Dendritic cell treated with granulocyte-macrophage colony-stimulating factor and Interleukin-4, amounts not matched to agents 40 ng/mL and 50 ng/mL, for 4 days (primary cell): ENCODE data around the gene OPTN.
"Not testable (repeated sequence)": the region's sequence is repeated elsewhere in the genome, so short reads cannot be mapped to it uniquely, and the experiment has no call there.

ENCODE experiments used
- H3K27ac Mint-ChIP-seq: one replicate; pipeline ENCODE4 v1.8.0; 2022; ENCODE audit warnings: mild to moderate bottlenecking, mixed read lengths
- H3K27me3 Mint-ChIP-seq: one replicate; pipeline ENCODE4 v1.8.0; 2022; ENCODE audit warnings: mild to moderate bottlenecking, mixed read lengths
- H3K36me3 Mint-ChIP-seq: one replicate; pipeline ENCODE4 v1.8.0; 2022; ENCODE audit warnings: low read depth, mixed read lengths
- H3K4me1 Mint-ChIP-seq: one replicate; pipeline ENCODE4 v1.8.0; 2022; ENCODE audit warnings: low read depth, mixed read lengths
- H3K4me3 Mint-ChIP-seq: one replicate; pipeline ENCODE4 v1.8.0; 2022; ENCODE audit warnings: mild to moderate bottlenecking, moderate library complexity, mixed read lengths
- H3K9me3 Mint-ChIP-seq: one replicate; pipeline ENCODE4 v1.8.0; 2022; ENCODE audit warnings: mixed read lengths
- intact Hi-C: fragments of 100-400 bp; cut with micrococcal nuclease; formaldehyde crosslinking; loops from one replicate; pipeline ENCODE4 v1.15.0; 2022

The OPTN gene

DNA sequence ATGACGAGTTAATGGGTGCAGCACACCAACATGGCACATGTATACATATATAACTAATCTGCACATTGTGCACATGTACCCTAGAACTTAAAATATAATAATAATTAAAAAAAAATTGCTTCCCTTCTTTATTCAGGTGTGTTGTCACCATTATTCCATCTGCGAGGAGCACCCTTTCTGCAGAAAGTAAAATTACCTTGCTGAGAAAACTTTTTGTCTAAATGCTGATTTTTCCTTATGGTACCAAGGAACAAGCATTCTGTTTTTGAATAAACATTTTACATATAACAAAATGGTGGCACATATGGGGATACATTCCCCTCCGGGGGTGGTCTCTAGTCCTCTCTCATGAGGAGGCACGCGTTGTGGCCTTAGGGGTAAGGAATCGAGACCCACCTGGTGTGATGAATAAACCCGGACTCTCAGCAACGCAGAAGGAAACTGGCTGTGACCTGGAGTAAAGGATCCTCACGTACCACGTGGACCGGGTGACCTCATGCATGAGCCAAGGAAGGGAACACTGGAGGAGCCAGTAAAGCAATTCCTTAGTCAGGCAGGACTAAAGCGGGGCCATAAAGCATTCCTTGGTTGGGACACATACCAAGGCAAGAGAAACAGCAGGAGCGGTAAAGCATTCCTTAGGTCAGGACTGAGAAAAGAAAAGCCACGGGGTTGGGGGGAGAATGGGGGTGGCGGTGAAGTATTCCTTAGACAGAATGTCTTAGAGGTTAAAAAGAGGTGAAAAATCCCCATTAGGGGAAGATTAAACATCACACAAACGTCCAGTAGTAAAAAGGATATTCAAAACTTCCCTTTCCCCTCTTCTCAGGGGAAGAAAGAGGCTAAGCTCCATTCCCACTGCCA lies 20.8 kb upstream of the OPTN start:
- Mint-ChIP-seq H3K27me3 (peaks cover 5% of the 10 kb centered on the region), H3K36me3 (no peaks in the 10 kb centered on the region), H3K27ac (no peak overlapping the region), H3K9me3 (peaks cover 56% of the 10 kb centered on the region), H3K4me1 (peaks cover 15% of the 10 kb centered on the region), H3K4me3 (no peak overlapping the region)
- intact Hi-C loops = no loop called here

DNA sequence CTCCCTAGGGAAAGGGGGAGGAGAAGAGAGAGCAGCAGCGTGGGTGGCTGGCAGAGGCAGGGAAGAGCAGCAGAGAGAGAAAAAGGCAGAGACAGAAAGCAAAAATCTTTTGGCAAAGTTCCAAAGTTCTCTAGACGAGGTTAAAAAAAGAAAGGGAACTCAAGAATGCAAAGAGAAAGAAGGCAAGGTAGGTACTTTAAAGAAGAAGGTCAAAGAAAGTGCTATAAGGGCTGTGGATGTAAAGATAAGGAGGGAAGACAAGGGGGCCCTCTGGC lies 20.2 kb upstream of the OPTN start:
- no peaks in the 10 kb centered on the region for H3K36me3 Mint-ChIP-seq
- H3K27me3 Mint-ChIP-seq = peaks cover 2% of the 10 kb centered on the region

DNA sequence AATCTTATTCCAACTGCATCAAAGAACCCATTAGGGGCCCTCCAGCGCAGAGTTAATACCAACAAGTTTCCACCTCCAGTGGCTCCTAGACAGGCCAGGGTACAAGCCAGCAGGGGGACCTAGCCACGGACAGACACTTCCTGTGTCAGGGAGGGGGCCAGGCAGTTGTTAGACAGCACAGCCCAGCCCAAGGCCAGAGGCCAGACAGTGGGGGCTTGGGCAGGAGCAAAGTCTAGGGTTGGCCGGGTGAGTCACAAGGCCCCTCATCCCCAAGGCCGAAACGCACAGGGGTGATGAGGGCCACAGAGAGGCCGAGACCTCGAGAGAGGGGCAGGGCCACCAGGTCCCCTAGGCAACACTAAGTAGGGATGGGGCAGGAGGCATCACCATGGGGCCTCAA lies 19.3 kb upstream of the OPTN start:
- Mint-ChIP-seq H3K4me3 (no peak overlapping the region), H3K4me1 (peaks cover 15% of the 10 kb centered on the region), H3K9me3 (peaks cover 70% of the 10 kb centered on the region), H3K27me3 (peaks cover 2% of the 10 kb centered on the region), H3K27ac (no peak overlapping the region), H3K36me3 (no peaks in the 10 kb centered on the region)
- intact Hi-C loops = no loop called here

More for the DNA sequence above, 20.2 kb upstream of the OPTN start:
- Mint-ChIP-seq H3K4me1 (peaks cover 15% of the 10 kb centered on the region), H3K27ac (no peak overlapping the region), H3K9me3 (peaks cover 61% of the 10 kb centered on the region), H3K4me3 (no peak overlapping the region)
- intact Hi-C loops = no loop called here

GRCh38 chr10:13083700-13084099 lies 16.3 kb upstream of the OPTN start:
- H3K36me3 Mint-ChIP-seq, intact Hi-C loops, H3K27ac Mint-ChIP-seq, H3K27me3 Mint-ChIP-seq, H3K4me1 Mint-ChIP-seq, H3K4me3 Mint-ChIP-seq: not testable (repeated sequence)
- H3K9me3 Mint-ChIP-seq = peaks cover 68% of the 10 kb centered on the region

- H3K9me3 Mint-ChIP-seq = peaks cover 45% of the 10 kb centered on the region
- no peaks in the 10 kb centered on the region for H3K36me3 Mint-ChIP-seq
- intact Hi-C loops = no loop called here
- H3K4me1 Mint-ChIP-seq = no peaks in the 10 kb centered on the region
- H3K4me3 Mint-ChIP-seq = no peak overlapping the region
- peaks cover 6% of the 10 kb centered on the region for H3K27me3 Mint-ChIP-seq
- no peak overlapping the region for H3K27ac Mint-ChIP-seq
Observed at GRCh38 chr10:13086056-13086455, 13.9 kb upstream of the OPTN start.

- Mint-ChIP-seq H3K9me3 (peaks cover 30% of the 10 kb centered on the region), H3K27me3 (peaks cover 8% of the 10 kb centered on the region), H3K4me1 (no peaks in the 10 kb centered on the region), H3K4me3 (no peak overlapping the region), H3K36me3 (no peaks in the 10 kb centered on the region), H3K27ac (no peak overlapping the region)
- intact Hi-C loops = no loop called here
Observed at GRCh38 chr10:13087601-13087985, 12.4 kb upstream of the OPTN start.

DNA sequence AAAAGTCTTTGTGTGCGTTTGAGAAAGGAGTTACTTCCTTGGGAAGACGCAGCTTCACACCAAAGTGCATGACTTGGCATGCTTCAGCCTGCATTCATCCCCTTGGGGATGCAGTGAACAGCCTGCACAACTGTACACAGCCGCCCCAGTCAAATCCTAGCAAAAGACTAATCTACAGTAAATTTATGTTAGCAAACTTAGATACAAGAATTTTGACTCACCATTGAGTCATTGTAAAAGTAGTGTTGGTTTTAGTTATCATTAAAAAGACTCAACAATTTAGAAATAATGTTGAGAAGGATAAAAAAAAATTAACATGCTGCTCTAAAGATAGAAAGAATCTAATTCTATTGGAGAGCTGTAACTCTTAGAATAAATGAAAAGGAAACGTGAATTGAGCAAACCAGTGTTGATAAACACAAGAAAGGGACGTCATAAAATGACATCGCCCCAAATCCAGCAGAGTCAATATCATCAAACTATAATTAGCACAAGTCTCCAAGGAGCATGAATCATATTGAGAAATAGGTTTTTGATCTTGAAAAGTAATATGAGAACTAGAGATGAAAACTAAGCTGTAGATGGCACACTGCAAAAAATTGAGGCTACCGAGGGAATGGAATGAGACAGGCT lies 11.9 kb upstream of the OPTN start:
- Mint-ChIP-seq H3K36me3 (no peaks in the 10 kb centered on the region), H3K4me1 (no peaks in the 10 kb centered on the region), H3K9me3 (peaks cover 25% of the 10 kb centered on the region), H3K27me3 (peaks cover 8% of the 10 kb centered on the region), H3K27ac (no peak overlapping the region), H3K4me3 (no peak overlapping the region)
- intact Hi-C loops = no loop called here

DNA sequence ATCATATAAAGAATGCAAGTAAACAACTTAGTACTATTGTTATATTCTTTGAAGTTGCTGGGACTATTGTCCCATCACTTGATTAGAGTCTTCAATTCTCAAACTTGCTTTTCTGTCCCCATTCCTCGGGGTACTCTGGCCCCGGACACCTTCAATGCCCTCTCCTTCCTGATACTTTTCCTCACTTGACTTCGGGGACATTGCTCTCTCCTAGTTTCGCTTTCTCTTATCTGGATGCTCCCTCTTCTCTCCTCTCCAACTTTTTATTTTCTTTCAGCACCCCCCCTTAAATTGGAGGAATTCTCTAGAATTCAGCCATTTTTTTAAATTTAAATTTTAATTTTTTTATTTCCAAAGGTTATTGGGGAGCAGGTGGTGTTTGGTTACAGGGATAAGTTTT lies 10.6 kb upstream of the OPTN start:
- Mint-ChIP-seq H3K9me3 (peaks cover 12% of the 10 kb centered on the region), H3K36me3 (no peaks in the 10 kb centered on the region), H3K27ac (no peak overlapping the region), H3K27me3 (peaks cover 8% of the 10 kb centered on the region), H3K4me3 (no peak overlapping the region), H3K4me1 (no peaks in the 10 kb centered on the region)
- intact Hi-C loops = no loop called here

GRCh38 chr10:13090289-13090688 lies 9.7 kb upstream of the OPTN start:
- Mint-ChIP-seq H3K4me3 (no peak overlapping the region), H3K9me3 (peaks cover 3% of the 10 kb centered on the region), H3K4me1 (no peaks in the 10 kb centered on the region), H3K27me3 (peaks cover 10% of the 10 kb centered on the region), H3K36me3 (no peaks in the 10 kb centered on the region), H3K27ac (no peak overlapping the region)
- intact Hi-C loops = no loop called here

DNA sequence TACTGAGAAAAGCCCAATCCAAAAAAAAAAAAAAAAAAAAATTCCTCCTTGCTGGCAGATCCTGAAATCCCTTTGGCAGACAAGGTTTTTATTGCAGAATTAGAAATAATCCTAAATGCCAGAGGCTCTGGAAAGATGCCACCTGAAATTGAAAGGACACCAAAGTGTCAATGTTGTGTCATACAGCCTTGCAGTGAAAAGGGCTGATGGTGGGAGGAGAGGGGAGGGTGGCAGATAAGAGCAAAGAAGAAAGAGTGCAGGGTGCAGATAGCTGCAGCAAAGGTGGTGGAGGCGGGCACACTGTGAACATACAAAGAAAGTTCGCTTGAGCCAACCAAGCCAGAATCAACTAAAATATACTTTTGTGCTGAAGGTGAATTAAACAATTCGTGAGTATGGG lies 8.2 kb upstream of the OPTN start:
- Mint-ChIP-seq H3K4me3 (no peak overlapping the region), H3K9me3 (no peaks in the 10 kb centered on the region), H3K27me3 (peaks cover 14% of the 10 kb centered on the region), H3K4me1 (no peaks in the 10 kb centered on the region), H3K36me3 (no peaks in the 10 kb centered on the region), H3K27ac (no peak overlapping the region)
- intact Hi-C loops = no loop called here

DNA sequence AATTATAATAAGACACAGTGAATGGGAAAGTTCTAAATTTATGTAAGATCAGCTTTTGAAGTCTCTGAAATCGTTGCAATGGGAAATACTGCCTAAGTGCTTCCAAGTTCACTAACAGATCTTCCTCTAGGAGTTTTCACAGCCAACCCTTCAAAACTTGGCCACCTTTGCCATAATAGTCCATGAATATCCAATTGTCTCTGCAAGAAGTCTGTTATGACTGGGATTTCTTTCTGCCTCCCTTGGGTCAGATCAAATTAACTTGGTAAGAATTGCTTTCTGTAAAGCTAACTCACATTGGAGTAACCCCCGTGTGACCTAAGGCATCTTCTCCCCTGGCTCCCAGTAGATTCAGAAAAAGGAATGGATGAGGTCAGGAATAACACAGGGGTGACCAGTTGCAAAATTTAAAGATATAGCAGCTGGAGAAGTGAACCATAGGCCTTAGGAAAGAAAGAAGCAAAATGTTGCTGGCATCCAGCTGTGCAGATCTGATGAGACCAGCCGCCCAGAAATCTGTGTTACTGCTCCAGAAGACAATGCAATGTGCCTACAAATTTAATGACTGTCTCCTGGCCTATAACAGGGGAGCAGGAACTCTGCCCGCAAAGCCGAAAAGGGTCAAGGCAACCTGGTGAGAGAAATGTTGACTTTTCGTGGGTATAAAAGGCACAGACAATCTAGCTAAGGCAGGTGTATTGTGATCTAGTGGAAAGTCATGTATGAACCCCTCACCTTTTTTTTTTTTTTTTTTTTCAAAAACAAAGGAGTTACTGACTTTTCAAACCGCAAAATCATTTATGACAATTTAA lies 7.5 kb upstream of the OPTN start:
- no peak overlapping the region for H3K4me3 Mint-ChIP-seq
- intact Hi-C loops = no loop called here
- no peaks in the 10 kb centered on the region for H3K4me1 Mint-ChIP-seq
- H3K36me3 Mint-ChIP-seq = no peaks in the 10 kb centered on the region
- H3K9me3 Mint-ChIP-seq = no peaks in the 10 kb centered on the region
- H3K27me3 Mint-ChIP-seq = peaks cover 20% of the 10 kb centered on the region
- H3K27ac Mint-ChIP-seq = no peak overlapping the region

- H3K27ac Mint-ChIP-seq, intact Hi-C loops: not testable (repeated sequence)
Observed at GRCh38 chr10:13094082-13094481, 5.9 kb upstream of the OPTN start.

DNA sequence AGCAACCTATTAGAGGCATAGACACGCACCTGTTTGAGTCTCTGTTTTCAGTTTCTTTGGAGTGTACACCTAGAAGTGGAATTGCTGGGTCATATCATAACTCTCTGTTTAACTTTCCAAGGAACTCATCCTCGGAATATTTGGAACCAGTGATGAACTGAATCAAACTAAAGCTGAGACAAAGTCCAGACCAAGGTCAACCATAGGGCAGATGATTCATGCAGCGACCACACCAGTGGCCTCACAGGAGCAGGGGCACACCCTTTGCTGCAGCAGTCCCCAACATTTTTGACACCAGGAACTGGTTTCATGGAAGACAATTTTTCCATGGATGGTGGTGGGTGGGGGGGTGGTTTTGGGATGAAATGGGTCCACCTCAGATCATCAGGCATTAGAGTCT lies 4.9 kb upstream of the OPTN start:
- H3K4me1 Mint-ChIP-seq = peaks cover 10% of the 10 kb centered on the region
- peaks cover 35% of the 10 kb centered on the region for H3K27me3 Mint-ChIP-seq
- H3K36me3 Mint-ChIP-seq = peaks cover 4% of the 10 kb centered on the region
- intact Hi-C loops = no loop called here
- no peak overlapping the region for H3K27ac Mint-ChIP-seq
- no peak overlapping the region for H3K4me3 Mint-ChIP-seq
- no peaks in the 10 kb centered on the region for H3K9me3 Mint-ChIP-seq

More at GRCh38 chr10:13094082-13094481, 5.9 kb upstream of the OPTN start:
- H3K9me3 Mint-ChIP-seq, H3K36me3 Mint-ChIP-seq, H3K4me3 Mint-ChIP-seq, H3K4me1 Mint-ChIP-seq: not testable (repeated sequence)
- peaks cover 30% of the 10 kb centered on the region for H3K27me3 Mint-ChIP-seq

- peaks cover 41% of the 10 kb centered on the region for H3K27me3 Mint-ChIP-seq
- peaks cover 12% of the 10 kb centered on the region for H3K36me3 Mint-ChIP-seq
- H3K9me3 Mint-ChIP-seq = no peaks in the 10 kb centered on the region
- peaks cover 16% of the 10 kb centered on the region for H3K4me1 Mint-ChIP-seq
- no peak overlapping the region for H3K4me3 Mint-ChIP-seq
- intact Hi-C loops = no loop called here
- H3K27ac Mint-ChIP-seq = no peak overlapping the region
Observed at GRCh38 chr10:13095929-13096328, 4.0 kb upstream of the OPTN start.
